Muscle of arm (tissue), 12 donors: ENCODE results near the gene SNAPC2. TPM values are rescaled to one million over a fixed set of nuclear protein-coding genes. Genes with fewer than 3 reads are reported as not detected.
"Not testable (repeated sequence)": the region's sequence is repeated elsewhere in the genome, so short reads cannot be mapped to it uniquely, and the experiment has no call there.

Experiments
- DNase-seq: peaks from one replicate; pipeline ENCODE4 v3.0.0-alpha.2; 2013
- polyA plus RNA-seq, 12 donors: library from polyadenylated mRNA; unstranded; fragments of 120-200 nt; gene quantifications; one replicate each; pipeline ENCODE4 v1.2.1, GENCODE V29; 2013; ENCODE audit not compliant: insufficient read length in 12 of 12

The SNAPC2 gene
- polyA plus RNA-seq, 12 donors = 10.9 to 20.3 (median 14.8) TPM; not detected in 1

DNA sequence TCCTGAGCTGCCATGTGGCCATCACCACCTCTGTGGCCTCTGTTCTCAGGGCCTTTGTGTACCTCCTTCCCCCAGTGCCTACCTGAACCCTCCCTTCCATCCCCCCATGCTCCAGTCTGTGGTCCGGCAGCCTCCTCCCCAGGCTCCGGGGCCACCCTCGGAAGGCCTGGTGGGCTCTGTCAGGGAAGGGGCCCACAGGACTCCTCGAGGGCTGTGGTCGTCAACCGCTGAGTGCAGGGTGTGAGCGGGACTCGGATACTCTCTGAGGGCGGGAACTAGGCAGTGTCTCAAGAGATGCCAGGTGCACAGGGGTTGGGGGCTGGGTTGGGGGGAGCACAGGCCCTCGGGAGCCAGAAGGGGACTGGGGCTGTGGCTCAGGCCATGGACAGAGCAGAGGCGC is 12.6 kb upstream of the SNAPC2 start:
- no peak for DNase-seq

DNA sequence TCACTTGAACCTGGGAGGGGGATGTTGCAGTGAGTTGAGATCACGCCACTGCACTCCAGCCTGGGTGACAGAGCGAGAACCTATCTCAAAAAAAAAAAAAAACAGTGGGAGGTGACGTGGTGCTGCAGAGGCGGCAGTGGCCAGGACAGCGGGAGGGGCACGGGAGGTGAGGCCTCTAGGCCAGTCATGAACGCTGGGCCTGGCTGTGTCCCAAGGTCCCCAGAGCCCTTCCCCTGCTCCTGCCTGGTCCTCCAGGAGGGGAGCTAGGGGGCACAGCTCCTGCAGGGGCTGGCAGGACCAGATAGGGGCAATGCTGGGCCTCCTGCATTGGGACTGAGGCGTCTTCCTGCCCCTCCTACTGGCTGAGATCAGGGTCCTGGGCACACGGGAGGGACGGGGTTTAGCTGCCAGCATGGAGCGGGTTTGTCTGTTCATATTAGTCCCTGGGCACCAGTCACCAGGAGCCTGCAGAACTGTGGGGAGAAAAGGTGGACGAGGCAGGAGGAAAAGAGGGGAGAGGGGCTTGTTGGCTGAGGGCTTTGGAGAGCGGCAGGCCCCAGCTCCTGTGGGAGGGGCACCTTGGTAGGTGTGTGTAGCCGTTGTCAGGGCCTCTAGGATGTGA is 11.9 kb upstream of the SNAPC2 start:
- no peak for DNase-seq

DNA sequence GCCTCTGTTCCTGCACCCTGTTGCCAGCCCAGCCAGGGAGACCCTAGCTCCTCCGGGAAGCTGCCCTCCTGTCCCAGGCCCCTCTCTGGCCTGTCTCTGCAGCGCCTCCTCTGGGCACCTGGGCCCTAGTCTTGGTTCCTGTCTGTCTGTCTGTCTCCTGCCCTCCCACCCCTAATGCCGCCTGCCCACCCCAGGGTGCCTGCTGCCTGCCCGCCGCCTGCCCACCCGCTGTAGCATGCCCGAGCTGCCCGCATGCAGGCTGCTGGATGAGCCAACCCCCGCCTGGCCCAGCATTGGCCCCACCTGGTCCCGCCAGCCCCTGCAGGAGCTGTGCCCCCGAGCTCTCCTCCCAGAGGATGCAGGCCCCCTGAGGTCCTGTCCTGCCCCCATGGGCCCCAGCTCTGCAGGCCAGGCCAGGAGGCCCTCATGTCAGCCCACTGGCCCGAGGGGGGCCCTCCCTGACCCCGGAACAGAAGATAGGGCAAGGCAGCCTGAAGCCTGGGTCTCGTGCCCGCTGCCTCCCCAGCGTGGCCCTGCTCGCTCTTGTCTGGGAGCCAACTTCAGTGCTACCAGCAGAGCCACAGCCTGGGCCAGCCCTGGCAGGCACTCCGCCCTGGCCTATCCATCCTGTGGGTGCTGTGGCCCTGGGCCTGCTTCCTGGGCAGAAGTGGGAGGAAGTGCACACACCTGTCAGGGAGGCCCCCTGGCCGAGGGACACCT is 11.2 kb upstream of the SNAPC2 start:
- DNase-seq = no peak

DNA sequence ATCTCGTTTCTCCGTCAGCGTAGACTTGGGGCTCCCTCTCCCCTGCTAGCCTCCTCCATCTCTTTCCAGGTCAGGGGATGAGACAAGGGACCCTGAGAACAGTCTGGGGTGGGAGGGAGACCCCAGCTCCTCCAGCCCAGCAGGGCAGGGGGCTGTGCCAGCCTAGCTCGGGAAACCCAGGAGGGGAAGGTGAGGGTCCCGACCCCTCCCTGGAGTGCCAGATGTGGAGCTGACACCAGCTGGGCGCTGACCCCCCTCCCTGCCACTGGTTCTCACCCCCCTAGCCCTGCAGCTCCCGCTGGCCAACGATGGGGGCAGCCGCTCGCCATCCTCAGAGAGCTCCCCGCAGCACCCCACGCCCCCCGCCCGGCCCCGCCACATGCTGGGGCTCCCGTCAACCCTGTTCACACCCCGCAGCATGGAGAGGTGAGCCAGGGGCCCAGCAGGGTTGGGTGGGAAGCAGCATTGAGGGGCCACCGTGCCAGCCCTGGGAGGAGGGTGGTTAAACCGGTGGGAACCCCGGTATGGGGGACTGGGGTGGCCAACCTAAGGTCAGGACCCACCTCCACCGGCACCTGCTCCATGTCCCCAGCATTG is 10.6 kb upstream of the SNAPC2 start:
- DNase-seq = no peak

DNA sequence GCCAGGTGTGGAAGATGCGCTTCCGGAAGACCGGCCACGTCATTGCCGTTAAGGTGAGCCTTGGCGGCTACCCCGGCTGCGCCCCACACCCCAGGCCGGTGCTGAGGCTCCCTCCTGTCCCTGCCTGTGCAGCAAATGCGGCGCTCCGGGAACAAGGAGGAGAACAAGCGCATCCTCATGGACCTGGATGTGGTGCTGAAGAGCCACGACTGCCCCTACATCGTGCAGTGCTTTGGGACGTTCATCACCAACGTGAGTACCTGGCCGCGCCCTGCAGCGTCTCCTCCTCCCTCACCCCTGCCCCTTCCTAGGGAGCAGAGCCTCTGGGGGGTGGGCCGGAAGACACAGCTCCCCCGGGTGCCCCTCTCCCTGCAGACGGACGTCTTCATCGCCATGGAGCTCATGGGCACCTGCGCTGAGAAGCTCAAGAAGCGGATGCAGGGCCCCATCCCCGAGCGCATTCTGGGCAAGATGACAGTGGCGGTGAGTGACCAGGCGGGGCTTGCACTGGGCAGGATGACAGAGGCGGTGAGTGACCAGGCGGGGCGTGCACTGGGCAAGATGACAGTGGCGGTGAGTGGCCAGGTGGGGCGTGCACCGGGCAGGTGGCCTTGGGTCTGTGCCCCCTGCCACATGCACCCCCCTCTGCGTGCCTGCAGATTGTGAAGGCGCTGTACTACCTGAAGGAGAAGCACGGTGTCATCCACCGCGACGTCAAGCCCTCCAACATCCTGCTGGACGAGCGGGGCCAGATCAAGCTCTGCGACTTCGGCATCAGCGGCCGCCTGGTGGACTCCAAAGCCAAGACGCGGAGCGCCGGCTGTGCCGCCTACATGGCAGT is 9.6 kb upstream of the SNAPC2 start:
- no peak for DNase-seq

- no peak for DNase-seq
Measured at GRCh38 chr19:7911508-7912143, 8.5 kb upstream of the SNAPC2 start.

- no peak for DNase-seq
Measured at GRCh38 chr19:7912144-7912696, 7.9 kb upstream of the SNAPC2 start.

- DNase-seq = no peak
Measured at GRCh38 chr19:7912697-7913564, 7.2 kb upstream of the SNAPC2 start.

GRCh38 chr19:7913652-7914051 is 6.5 kb upstream of the SNAPC2 start:
- DNase-seq = no peak

DNA sequence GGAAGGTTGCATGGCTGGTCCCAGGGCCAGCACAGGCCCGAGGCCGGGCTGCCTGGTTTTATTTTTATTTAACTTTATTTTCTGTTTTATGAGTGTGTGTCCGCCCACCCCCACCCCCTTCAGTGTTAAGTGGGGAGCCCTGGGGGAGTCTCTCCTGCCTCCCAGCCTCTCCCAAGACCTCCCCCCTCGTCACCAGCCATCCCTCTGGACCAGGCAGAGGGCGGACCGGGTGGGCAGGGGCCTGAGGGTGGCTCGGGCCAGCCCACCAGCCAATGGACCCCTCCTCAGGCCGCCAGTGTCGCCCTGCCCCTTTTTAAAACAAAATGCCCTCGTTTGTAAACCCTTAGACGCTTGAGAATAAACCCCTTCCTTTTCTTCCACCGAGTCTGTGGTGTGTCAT is 6.0 kb upstream of the SNAPC2 start:
- no peak for DNase-seq

- no peak for DNase-seq
Measured at GRCh38 chr19:7914598-7915045, 5.5 kb upstream of the SNAPC2 start, which contains the start of gene TGFBR3L. TSS of gene TGFBR3L (plus strand) at chr19:7914830.

DNA sequence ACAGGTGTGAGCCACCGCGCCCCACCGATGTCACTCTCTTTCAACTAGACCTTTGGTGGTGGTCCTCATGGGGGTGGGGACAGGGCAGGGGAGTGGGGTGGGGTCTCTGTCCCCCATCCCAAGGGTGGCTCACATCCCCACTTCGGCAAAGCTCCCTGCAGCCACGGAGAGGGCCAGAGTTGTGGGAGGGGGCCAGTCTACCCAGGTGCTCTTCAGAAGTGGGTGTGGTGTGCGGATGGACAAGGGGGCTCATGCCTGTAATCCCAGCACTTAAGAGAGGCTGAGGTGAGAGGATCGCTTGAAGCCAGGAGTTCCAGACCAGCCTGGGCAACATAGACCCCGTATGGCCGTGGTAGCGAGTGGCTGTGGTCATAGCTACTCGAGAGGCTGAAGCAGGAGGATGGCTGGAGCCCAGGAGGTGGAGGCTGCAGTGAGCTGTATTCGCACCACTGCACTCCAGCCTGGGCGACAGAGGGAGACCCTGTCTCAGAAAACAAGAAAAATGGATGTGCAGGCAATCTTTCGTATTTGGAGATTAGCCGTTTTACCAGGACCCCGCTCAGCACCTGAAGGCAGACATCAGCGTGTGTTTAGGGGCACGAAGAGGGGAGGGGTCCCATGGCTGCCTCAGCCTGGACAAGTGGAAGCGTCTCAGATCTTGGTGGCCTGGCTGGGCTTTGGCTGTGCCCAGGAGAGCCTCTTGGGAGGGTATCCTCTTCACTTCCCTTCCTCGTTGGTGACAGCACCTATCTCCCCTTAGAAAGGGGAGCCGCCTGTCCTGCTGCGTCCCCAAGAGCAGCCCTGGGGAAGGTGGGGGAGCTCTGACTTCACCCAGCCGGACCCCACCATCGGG is 4.7 kb upstream of the SNAPC2 start:
- no peak for DNase-seq

- DNase-seq = no peak
Measured at GRCh38 chr19:7916103-7916954, 3.8 kb upstream of the SNAPC2 start.

- no peak for DNase-seq
Measured at GRCh38 chr19:7916955-7917266, 3.2 kb upstream of the SNAPC2 start.

DNA sequence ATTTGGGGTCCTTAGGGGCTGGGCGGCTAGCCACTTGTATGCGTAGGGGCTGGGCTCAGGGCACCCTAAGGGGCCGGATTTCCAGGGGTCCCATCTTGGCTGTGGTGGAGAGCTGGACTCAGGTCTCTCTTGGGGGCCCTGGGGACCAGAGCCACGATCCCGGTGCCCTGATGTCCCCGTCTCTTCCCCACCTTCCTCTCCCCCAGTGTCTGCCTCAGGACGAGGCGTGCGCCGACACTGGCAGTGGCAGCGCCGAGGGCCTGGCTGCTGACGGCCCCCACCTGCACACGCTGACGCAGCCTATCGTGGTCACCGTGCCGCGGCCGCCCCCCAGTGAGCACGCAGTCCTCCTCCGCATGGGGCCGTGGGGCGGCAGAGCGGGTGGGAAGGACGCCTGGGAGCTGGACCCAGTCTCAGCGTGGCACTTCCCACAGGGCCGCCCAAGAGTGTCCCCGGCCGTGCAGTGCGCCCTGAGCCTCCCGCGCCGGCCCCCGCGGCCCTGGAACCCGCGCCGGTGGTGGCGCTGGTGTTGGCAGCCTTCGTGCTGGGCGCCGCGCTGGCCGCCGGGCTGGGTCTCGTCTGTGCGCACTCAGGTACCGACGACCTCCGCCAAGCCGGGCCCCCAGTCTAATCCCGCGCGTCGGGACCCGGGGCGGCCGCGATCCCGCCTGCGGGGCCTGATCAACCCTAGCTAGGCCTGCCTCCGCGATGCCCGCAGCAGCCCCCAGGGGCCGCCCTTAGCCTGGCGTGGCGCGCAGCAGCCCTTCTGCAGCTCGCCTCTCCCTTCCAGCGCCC is 2.7 kb upstream of the SNAPC2 start:
- no peak for DNase-seq

DNA sequence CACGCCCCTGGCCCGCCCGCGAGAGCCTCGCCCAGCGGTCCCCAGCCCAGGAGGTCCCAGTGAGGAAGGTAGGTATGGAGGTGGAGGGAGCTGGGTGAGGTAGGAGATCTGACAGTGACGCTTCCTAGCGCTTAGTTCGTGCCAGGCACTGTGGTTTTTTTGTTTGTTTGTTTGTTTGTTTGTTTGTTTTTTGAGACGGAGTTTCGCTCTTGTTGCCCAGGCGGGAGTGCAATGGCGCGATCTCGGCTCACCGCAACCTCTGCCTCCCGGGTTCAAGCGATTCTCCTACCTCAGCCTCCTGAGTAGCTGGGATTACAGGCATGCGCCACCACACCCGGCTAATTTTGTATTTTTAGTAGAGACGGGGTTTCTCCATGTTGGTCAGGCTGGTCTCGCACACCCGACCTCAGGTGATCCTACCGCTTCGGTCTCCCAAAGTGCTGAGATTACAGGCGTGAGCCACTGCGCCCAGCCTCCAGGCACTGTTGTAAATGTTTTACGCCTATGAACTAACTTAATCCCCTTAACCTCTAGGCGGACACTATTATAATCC is 2.0 kb upstream of the SNAPC2 start:
- not testable (repeated sequence) for DNase-seq
